IMR-90 (cell line): ENCODE measurements around the gene HES4. TPM values are rescaled to one million over a fixed set of nuclear protein-coding genes. Genes with fewer than 3 reads are reported as not detected.

ENCODE experiments used
- ATAC-seq: fragments of 200-7000 bp; cut with Tn5 transposase; 2 replicates; pipeline ENCODE4 v1.9.1; 2020; ENCODE audit warnings: low read depth, mild to moderate bottlenecking, moderate library complexity
- BruUV-seq: library from RNA; stranded (reverse); fragments of 400-500 nt; replicated peaks from 2 replicates; lab custom pipeline; 2021; lab: Mats Ljungman, UMichigan
- CTCF ChIA-PET: fragments of 300-600 bp; formaldehyde crosslinking; extraction: SDS; loops from one replicate; lab custom pipeline; 2021; ENCODE audit warnings: antibody characterized with exemption; lab: Yijun Ruan, JAX
- POLR2A ChIA-PET: fragments of 300-600 bp; sonication (Branson Sonifier 250); formaldehyde crosslinking; loops from one replicate; lab custom pipeline; 2022; ENCODE audit warnings: antibody characterized with exemption; ENCODE audit not compliant: unreplicated experiment; lab: Charles Lee
- DNase-seq: peaks from one replicate; pipeline ENCODE4 v3.0.0; 2013
- H2AFZ ChIP-seq: replicated peaks from 2 replicates; pipeline ENCODE3; 2013; ENCODE audit warnings: low read length, mild to moderate bottlenecking; ENCODE audit not compliant: poor library complexity
- H2AK5ac ChIP-seq: 2 replicates; pipeline ENCODE4 v1.6.1; 2013; ENCODE audit warnings: low read depth, low read length, inconsistent platforms
- H2AK9ac ChIP-seq: replicated peaks from 2 replicates; pipeline ENCODE3; 2013; ENCODE audit warnings: mild to moderate bottlenecking, low read depth, low read length, moderate library complexity; ENCODE audit not compliant: poor library complexity
- H2BK120ac ChIP-seq: 2 replicates; pipeline ENCODE4 v1.6.1; 2013; ENCODE audit warnings: low read depth, low read length, inconsistent platforms
- H2BK15ac ChIP-seq: 3 replicates; pipeline ENCODE4 v1.6.1; 2013; ENCODE audit warnings: low read depth, low read length, inconsistent platforms
- H2BK20ac ChIP-seq: 2 replicates; pipeline ENCODE4 v1.6.1; 2013; ENCODE audit warnings: low read depth, mild to moderate bottlenecking, inconsistent platforms, low read length, moderate library complexity
- H2BK5ac ChIP-seq: 2 replicates; pipeline ENCODE4 v1.6.1; 2013; ENCODE audit warnings: mild to moderate bottlenecking, low read depth, low read length, inconsistent platforms; ENCODE audit not compliant: poor library complexity, severe bottlenecking
- H3K14ac ChIP-seq: replicated peaks from 2 replicates; pipeline ENCODE4 v1.6.1; 2013; ENCODE audit warnings: low read depth, low read length, inconsistent platforms
- H3K18ac ChIP-seq: 2 replicates; pipeline ENCODE4 v1.6.1; 2013; ENCODE audit warnings: low read depth, low read length, control low read depth
- H3K23ac ChIP-seq: 2 replicates; pipeline ENCODE4 v1.6.1; 2013; ENCODE audit warnings: low read depth, low read length, inconsistent platforms
- H3K27ac ChIP-seq: 2 replicates; pipeline ENCODE4 v1.5.1; 2013; ENCODE audit warnings: mild to moderate bottlenecking, control low read depth, low read length; ENCODE audit not compliant: insufficient read depth
- H3K27me3 ChIP-seq: 2 replicates; pipeline ENCODE4 v1.6.1; 2013; ENCODE audit warnings: low read length; ENCODE audit not compliant: control insufficient read depth, insufficient read depth
- H3K36me3 ChIP-seq: 2 replicates; pipeline ENCODE4 v1.6.1; 2013; ENCODE audit warnings: low read length, mixed read lengths; ENCODE audit not compliant: control insufficient read depth, insufficient read depth
- H3K4ac ChIP-seq: 2 replicates; pipeline ENCODE4 v1.6.1; 2013; ENCODE audit warnings: low read depth, low read length, inconsistent platforms
- H3K4me1 ChIP-seq: 2 replicates; pipeline ENCODE4 v1.6.1; 2013; ENCODE audit warnings: low read length, mixed read lengths; ENCODE audit not compliant: control insufficient read depth, insufficient read depth
- H3K4me2 ChIP-seq: 2 replicates; pipeline ENCODE4 v1.6.1; 2013; ENCODE audit warnings: low read depth, mild to moderate bottlenecking, control low read depth, low read length, moderate library complexity
- H3K4me3 ChIP-seq: 2 replicates; pipeline ENCODE4 v1.5.1; 2013; ENCODE audit warnings: low read depth, mild to moderate bottlenecking, control low read depth, low read length, moderate library complexity; ENCODE audit not compliant: insufficient read depth
- H3K56ac ChIP-seq: 2 replicates; pipeline ENCODE4 v1.6.1; 2013; ENCODE audit warnings: low read length, inconsistent platforms; ENCODE audit not compliant: insufficient read depth; ENCODE audit errors: extremely low read depth
- H3K79me1 ChIP-seq, 2 experiments: 2 replicates each; pipeline ENCODE4 v1.6.1; 2013; ENCODE audit warnings: low read length in 2 of 2, inconsistent platforms in 1 of 2, low read depth in 1 of 2
- H3K9ac ChIP-seq: 2 replicates; pipeline ENCODE4 v1.6.1; 2013; ENCODE audit warnings: low read depth, low read length, control low read depth
- H3K9me1 ChIP-seq: 2 replicates; pipeline ENCODE4 v1.6.1; 2013; ENCODE audit warnings: low read length, inconsistent platforms; ENCODE audit not compliant: insufficient read depth
- H3K9me3 ChIP-seq: 2 replicates; pipeline ENCODE4 v1.6.1; 2013; ENCODE audit warnings: low read length; ENCODE audit not compliant: control insufficient read depth, insufficient read depth
- H4K20me1 ChIP-seq: 2 replicates; pipeline ENCODE4 v1.6.1; 2013; ENCODE audit warnings: low read length, inconsistent platforms; ENCODE audit not compliant: insufficient read depth
- H4K5ac ChIP-seq: 2 replicates; pipeline ENCODE4 v1.6.1; 2013; ENCODE audit warnings: mild to moderate bottlenecking, low read depth, low read length, control low read depth
- H4K8ac ChIP-seq, 2 experiments: 2 replicates each; pipeline ENCODE4 v1.6.1; 2013; ENCODE audit warnings: low read depth in 2 of 2, low read length in 2 of 2, control low read depth in 1 of 2, inconsistent platforms in 1 of 2
- H4K91ac ChIP-seq: 2 replicates; pipeline ENCODE4 v1.6.1; 2013; ENCODE audit warnings: low read depth, low read length, inconsistent platforms; ENCODE audit not compliant: insufficient read depth
- CEBPB ChIP-seq: IDR thresholded peaks from 2 replicates; pipeline ENCODE4 v1.6.1; 2012; ENCODE audit warnings: low read depth, low read length, improper control_type of control experiment
- CTCF ChIP-seq: conservative IDR thresholded peaks from 2 replicates; pipeline ENCODE4 v1.5.1; 2012; ENCODE audit warnings: mild to moderate bottlenecking, low read depth, low read length, improper control_type of control experiment
- ELK1 ChIP-seq: fragments of 150-350 bp; IDR thresholded peaks from 2 replicates; pipeline ENCODE4 v1.6.1; 2016; ENCODE audit warnings: low read depth, mild to moderate bottlenecking, low read length, moderate library complexity, borderline replicate concordance
- FOS ChIP-seq: fragments of 150-350 bp; IDR thresholded peaks from 2 replicates; pipeline ENCODE4 v1.6.1; 2016; ENCODE audit warnings: low read depth, low read length
- MAFK ChIP-seq: IDR thresholded peaks from 2 replicates; pipeline ENCODE4 v1.6.1; 2012; ENCODE audit warnings: low read depth, low read length, improper control_type of control experiment
- MAZ ChIP-seq: IDR thresholded peaks from 2 replicates; pipeline ENCODE4 v1.6.1; 2012; ENCODE audit warnings: low read depth, mild to moderate bottlenecking, low read length, improper control_type of control experiment, moderate library complexity, borderline replicate concordance
- MXI1 ChIP-seq: IDR thresholded peaks from 2 replicates; pipeline ENCODE4 v1.6.1; 2012; ENCODE audit warnings: low read depth, mild to moderate bottlenecking, low read length, moderate library complexity, borderline replicate concordance
- NFE2L2 ChIP-seq: fragments of 150-350 bp; IDR thresholded peaks from 2 replicates; pipeline ENCODE4 v1.6.1; 2016; ENCODE audit warnings: low read depth, mild to moderate bottlenecking, low read length
- POLR2A ChIP-seq: IDR thresholded peaks from 2 replicates; pipeline ENCODE4 v1.6.1; 2012; ENCODE audit warnings: mild to moderate bottlenecking, low read depth, low read length
- RAD21 ChIP-seq: IDR thresholded peaks from 2 replicates; pipeline ENCODE4 v1.6.1; 2012; ENCODE audit warnings: low read length, improper control_type of control experiment
- RCOR1 ChIP-seq: IDR thresholded peaks from 2 replicates; pipeline ENCODE4 v1.6.1; 2012; ENCODE audit warnings: mild to moderate bottlenecking, low read length, improper control_type of control experiment; ENCODE audit not compliant: insufficient replicate concordance
- SMC3 ChIP-seq: fragments of 150-350 bp; IDR thresholded peaks from 2 replicates; pipeline ENCODE4 v1.6.1; 2016; ENCODE audit warnings: low read depth, mild to moderate bottlenecking, antibody characterized with exemption, low read length, moderate library complexity
- USF2 ChIP-seq: fragments of 150-350 bp; IDR thresholded peaks from 2 replicates; pipeline ENCODE4 v1.6.1; 2017; ENCODE audit warnings: mild to moderate bottlenecking, antibody characterized with exemption, low read length, low read depth
- WGBS, 2 experiments: methylation state at CpG; one replicate each; pipeline versions ENCODE4 v1.1.5 to v1.1.7; 2013; ENCODE audit warnings: missing lambda C conversion rate in 2 of 2; ENCODE audit not compliant: insufficient read length in 1 of 2; ENCODE audit errors: extremely low coverage in 2 of 2; 5-methylcytosine and 5-hydroxymethylcytosine counted together
- dilution Hi-C: fragments of 300-500 bp; cut with HindIII; formaldehyde crosslinking; loops from one replicate; pipeline ENCODE4 v1.14.3; 2018; ENCODE audit warnings: low sequenced_read_pairs; ENCODE audit not compliant: unreplicated experiment
- in situ Hi-C: fragments of 300-500 bp; cut with MboI; formaldehyde crosslinking; loops from 3 replicates; pipeline ENCODE4 v1.14.3; 2019; ENCODE audit warnings: low sequenced_read_pairs, inconsistent platforms, mixed read lengths
- intact Hi-C: fragments of 100-400 bp; cut with micrococcal nuclease; formaldehyde crosslinking; loops from 2 replicates; pipeline ENCODE4 v1.10.0; 2022
- polyA plus RNA-seq, 3 experiments: library from polyadenylated mRNA; depleted of rRNA; stranded (reverse); fragments of >200 nt; gene quantifications; 2 replicates each; pipeline ENCODE4 v1.2.3, GENCODE V29; 2012; ENCODE audit warnings: low replicate concordance in 1 of 3
- total RNA-seq: library from RNA; depleted of rRNA; stranded (reverse); fragments of >200 nt; gene quantifications from 2 replicates; pipeline ENCODE4 v1.2.3, GENCODE V29; 2012

HES4 gene
- total and polyA plus RNA-seq, 2 of the 4 experiments (the other 2 are of a cell fraction), result 1.4 to 11.7 TPM

GRCh38 chr1:1021010-1021919, 21.4 kb upstream of the HES4 start:
- in situ Hi-C loops, result no loop called here
- ATAC-seq, result peak; percentile 22
- TF ChIP-seq RAD21 (no peak), NFE2L2 (no peak), MAZ (peak; percentile 53; the same call in 1 of the 2 replicates), MAFK (no peak), ELK1 (no peak), FOS (no peak), MXI1 (no peak), POLR2A (no peak), CTCF (no peak), SMC3 (0 out of 2 replicates have a peak, but pooled peaks have one; percentile 5), CEBPB (no peak), RCOR1 (no peak), USF2 (no peak)

More at GRCh38 chr1:1021010-1021919, 21.4 kb upstream of the HES4 start:
- intact Hi-C loops (no loop called here), dilution Hi-C loops (no loop called here)
- Histone ChIP-seq H2AFZ (peak overlapping the region; percentile 77), H2AK5ac (peak overlapping the region; percentile 13), H3K9me3 (no peaks in the 10 kb centered on the region), H3K4me2 (peak overlapping the region; percentile 82), H3K9me1 (peaks cover 2% of the 10 kb centered on the region; the same call in 1 of the 2 replicates), H3K4me1 (peaks cover 20% of the 10 kb centered on the region), H4K5ac (peak overlapping the region; percentile 58), H2AK9ac (peak overlapping the region; percentile 98), H3K23ac (0 out of 2 replicates have a peak overlapping the region, but pooled peaks have one; percentile 73), H3K4ac (peak overlapping the region; percentile 87), H4K8ac (peak overlapping the region in 1 of 2 experiments; percentile 69; a peak in 1 of 4 replicates), H3K27me3 (no peaks in the 10 kb centered on the region), H4K91ac (peak overlapping the region; percentile 81), H4K20me1 (peaks cover 34% of the 10 kb centered on the region), H2BK5ac (peak overlapping the region; percentile 53), H2BK15ac (no peak overlapping the region), H3K27ac (peak overlapping the region; percentile 48), H3K14ac (peak overlapping the region; percentile 77), H3K36me3 (peaks cover 20% of the 10 kb centered on the region), H3K9ac (peak overlapping the region; percentile 50), H3K4me3 (peak overlapping the region; percentile 86), H2BK120ac (peak overlapping the region; percentile 63), H3K56ac (0 out of 2 replicates have a peak overlapping the region, but pooled peaks have one; percentile 46), H2BK20ac (peak overlapping the region; percentile 31; the same call in 1 of the 2 replicates), H3K79me1 (peaks cover 16 to 44% of the 10 kb centered on the region in 2 experiments; a peak in 3 of 4 replicates), H3K18ac (peak overlapping the region; percentile 44; the same call in 1 of the 2 replicates)
- 61% methylated on average over 3 of the region's 33 CpGs; no CpG with 5 or more reads in 1 of the 2 experiments for WGBS, 2 experiments
- CTCF ChIA-PET, result no interaction called here
- DNase-seq, result peak; percentile 72
- POLR2A ChIA-PET, result no interaction called here
- BruUV-seq, result no TSS peak
